ENCODE measurements around the gene ESRP2.

Gene ESRP2

DNA sequence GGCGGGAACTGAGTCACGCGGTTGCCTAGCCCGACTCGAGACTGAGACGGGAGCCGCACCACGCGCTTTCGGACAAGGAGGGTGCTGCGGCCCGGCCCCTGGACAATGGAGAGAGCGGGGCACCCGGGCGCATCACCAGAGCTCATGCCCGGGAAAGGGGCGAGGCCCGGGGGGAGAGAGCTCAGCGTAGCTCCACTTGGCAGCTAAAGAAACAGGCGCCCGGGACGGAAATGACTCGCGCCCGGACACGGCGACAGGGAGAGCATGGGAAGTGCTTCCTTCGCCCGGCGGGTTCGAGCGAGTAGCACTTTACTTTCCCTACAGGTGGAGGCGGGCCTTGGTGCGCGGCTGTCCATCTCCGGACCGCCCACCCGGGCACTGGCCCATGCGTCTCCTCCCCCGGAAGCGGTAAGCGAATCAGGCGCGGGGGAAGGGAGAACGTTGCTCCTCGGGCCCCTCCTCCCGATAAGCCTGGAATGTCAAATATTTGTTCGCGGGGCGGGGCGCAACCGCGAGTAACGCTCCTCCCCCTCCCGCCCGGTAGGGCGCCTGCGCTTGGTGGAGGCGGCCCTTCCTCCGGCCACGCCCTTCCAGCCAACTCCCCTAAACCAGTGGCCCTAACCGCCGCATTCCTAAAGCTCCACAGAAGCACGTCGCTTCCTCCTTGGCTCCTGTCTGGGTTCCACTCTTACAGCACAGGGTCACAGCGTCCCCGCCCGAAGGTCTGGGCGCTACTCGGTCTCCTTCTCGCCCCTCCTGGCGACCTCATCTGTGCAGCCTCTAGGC lies 1.5 kb upstream of the ESRP2 start:
- DNase-seq (ENCODE audit: low read depth): peak; percentile 80

DNA sequence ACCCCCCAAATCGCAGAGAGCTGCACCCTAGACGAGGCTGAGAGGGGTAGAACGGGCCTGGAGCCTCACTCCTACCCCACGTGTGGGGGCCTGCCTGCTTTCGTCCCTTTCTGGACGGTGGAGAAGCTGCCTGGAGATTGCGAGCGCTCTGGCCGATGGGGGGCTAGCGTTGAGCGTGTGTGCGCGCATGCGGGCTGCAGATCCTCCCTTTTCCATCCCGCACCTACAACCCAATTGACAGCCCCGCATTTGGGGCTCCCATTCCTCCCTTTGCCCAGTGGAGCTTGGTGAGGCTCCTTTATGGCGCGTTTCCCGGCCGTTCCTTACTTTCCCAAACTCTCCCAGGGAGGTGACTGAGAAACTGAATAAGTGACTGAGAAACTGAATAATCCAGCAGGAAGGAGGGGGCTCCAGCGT lies 907 bp upstream of the ESRP2 start:
- no peak for DNase-seq (ENCODE audit: low read depth)

DNA sequence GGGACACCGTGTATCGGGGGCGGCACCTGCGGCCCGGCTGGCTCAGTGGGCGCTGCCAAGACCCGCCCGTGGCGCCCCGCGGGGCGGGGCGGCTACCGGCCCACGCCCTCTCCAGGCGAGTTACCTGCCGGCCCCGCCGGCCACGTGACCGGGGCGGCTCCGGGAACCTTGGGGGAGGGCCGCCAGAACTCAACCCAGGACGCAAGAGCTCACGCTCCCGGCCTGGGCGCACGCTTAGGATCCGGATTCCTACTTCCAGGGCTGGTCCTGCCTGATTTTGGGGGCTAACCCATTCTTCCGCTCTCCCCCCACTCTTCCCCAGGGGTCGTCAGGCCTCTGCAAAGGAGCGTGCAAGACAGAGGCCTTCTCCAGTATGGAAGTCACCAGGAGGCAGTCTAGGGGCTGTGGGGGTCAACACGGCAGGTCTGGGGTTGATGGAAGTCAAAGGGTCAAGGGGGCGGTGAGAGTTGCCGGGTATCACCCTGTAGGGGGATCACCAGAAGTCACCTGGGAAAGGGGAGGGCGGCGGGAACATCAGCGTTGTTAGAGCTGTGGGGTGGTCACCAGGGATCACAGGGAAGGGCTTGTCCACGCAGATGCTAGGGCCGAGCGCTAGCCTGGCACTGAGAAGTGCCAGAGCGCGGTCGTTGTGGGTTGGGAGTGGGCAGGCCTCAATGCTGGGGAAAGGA lies 354 bp upstream of the ESRP2 start:
- no peak for DNase-seq (ENCODE audit: low read depth)

DNA sequence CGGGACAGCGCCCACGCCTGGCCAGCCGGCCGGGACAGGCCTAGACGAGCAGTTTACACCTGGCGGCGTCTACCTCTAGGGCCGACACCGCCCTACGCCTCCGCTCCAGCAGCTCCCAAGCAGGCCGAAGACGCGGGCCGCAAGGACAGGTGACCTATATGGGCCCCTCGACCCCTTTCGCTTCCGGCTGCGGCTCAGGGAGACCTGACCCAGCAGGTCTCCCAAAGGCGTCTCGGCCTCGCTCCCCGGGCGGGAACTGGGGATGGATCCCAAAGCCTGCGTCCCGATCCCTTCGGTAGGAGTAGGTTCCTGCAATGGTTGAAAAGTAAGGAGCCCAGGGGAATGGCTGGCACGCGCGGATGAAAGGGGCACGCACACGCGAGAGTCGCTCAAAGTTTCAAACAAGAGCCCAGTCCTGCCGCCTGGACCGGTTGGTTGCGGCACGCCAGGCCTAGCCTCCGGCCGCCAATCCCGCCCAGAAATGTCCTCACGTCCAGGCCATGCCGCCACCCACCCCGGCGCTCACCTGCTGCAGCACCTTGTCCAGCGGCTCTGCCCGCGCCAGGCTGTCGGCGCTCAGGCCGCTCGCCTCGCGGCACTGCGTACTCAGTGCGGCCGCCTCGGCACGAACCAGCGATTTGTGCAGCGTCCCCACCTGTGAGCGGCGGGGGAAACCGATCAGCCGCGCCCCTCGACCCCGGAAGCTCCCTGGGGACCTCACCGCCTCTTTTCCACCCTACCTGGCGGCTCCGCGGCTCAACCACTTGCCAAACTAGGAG lies 630 bp downstream of the ESRP2 start:
- DNase-seq (ENCODE audit: low read depth): no peak

DNA sequence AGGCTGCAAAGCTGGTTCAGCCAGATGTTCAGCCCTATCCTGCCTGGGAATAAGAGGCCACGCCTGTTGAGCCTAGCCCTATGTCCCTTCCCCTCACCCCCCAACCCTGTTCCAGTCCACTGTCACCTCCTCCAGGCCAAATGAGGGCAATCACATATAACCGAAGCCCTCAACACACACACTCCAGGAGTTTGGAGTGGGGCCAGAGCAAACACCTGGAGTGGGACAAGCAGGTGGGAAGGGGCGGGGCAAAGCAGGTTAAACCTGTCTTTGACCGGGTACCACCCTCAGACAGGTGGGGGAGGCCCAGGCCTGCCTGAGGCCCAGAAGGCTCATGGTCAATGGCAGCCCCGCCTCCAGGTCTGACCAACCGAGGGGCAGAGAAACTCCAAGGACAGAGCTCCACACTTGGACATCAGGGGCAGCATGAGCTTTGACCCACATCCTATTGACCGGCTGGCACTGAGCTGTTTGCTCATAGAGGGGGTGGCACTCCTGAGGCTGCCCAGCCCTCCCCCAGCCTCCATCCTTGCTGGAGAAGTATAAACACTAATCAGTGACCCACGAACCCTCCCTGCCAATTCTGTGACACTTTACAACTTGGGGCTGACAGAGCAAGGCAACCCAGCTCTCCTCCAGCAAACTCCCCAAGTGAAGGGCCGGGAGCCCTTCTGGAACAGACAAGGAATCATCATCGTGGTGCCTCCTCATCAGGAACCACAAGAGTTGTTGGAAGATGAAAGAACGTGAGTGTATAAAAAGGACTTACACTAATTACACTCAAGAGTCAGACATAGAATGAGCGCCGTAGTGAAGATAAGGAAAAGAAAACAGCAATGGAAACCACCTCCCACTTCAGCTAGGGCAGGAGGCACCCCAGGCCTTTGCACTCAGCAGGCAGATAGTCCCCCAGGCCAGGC lies 1.5 kb downstream of the ESRP2 start:
- no peak for DNase-seq (ENCODE audit: low read depth)

DNA sequence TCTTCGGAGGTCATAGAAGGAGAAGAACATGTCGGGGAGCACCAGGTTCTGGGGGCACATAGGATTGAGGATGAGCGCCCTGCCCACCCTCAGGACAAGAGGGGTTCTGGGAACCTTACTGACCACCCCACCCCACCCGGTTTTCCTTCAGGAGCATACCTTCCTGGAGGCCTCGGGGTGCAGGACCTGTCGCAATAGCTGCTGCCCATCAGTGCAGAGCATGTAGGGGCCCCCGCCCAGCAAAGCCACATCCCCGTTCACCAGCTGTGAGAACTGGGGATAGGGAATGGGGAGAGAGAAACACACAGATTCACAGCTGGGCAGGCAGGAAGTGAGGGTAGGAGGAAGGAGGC lies 2.1 kb downstream of the ESRP2 start:
- no peak for DNase-seq (ENCODE audit: low read depth)

DNA sequence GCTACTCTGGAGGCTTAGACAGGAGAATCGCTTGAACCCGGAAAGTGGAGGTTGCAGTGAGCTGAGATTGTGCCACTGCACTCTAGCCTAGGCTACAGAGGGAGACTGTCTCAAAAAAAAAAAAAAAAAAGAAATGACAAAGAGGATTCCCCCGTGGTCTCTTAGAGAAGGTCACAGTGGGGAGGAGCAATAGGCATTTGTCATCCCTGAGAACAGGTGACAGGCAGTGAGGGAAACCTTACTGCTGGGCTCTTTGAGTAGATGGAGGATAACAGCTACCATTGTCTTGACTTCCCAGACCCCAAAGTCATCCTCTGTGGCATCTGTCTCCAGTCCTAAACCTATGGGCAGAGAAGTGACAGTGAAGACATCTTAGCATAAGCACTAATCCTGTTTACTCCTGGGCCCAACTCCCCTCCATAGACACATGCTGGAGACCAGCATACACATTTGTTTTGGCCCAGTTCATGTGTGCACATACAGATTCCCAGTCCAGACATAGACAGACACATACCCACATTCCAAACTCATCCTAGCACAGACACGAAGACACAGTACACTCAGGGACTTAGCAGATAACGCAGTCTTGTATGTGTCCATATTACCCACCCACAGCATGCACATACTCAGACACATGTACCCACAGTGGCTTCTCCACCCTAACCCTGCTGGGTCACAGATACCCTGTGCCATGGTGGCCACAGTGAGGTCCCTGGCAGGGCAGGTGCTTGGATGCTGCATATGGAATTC lies 2.7 kb downstream of the ESRP2 start:
- DNase-seq (ENCODE audit: low read depth): no peak

DNA sequence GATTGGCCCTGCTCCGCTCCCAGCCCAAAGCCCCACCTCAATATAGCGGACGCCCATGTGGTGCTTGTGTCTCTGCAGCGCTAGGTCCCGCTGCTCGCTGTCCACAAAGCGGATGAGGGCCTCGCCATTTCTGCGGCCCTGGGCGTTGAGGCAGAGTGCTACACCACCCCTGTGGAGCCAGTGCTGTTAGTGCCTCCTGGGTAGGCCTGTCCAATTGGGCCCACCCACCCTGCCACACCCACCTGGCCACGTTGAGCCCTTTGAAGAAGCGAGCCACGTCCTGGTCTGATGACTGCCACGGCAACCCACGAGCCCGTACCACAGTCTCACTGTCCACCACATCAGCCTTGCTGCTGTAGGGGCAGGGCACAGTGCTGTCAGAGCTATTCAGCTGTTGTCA lies 3.6 kb downstream of the ESRP2 start:
- DNase-seq (ENCODE audit: low read depth): no peak

DNA sequence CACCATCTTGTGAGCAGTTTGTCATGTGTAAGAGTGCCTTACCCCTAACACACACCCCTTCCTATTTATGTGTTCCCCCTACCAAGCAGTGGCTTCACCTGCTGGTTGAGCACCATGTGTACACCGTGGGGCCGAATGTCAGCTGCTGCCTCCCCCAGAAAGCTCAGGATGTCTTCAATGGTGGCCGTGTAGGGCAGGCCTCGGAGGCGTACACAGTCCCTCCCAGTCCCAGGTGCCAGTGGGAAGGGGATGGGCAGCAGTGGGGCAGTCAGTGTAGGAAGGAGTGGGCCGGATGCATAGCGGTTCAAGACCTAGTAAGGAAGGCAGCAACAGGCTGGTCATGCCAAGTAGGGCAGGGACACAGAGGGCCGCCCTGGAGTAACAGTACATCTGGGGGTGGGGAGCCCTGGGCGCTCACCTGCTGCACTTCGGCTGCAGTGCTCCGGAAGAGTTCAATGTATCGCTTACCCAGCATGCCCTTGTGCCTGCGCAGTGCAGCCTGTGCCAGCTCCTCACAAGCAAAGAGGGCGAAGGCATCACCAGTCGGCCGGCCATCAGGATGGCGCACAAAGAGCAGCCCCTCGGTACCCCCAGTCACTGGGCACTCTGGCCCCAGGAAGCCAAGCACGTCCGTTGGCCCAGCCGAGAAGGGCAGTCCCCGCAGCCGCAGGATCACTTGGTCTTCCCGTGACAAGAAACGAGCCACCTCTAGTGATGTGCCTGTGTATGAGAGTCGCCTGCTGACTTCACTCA lies 4.4 kb downstream of the ESRP2 start:
- no peak for DNase-seq (ENCODE audit: low read depth)

DNA sequence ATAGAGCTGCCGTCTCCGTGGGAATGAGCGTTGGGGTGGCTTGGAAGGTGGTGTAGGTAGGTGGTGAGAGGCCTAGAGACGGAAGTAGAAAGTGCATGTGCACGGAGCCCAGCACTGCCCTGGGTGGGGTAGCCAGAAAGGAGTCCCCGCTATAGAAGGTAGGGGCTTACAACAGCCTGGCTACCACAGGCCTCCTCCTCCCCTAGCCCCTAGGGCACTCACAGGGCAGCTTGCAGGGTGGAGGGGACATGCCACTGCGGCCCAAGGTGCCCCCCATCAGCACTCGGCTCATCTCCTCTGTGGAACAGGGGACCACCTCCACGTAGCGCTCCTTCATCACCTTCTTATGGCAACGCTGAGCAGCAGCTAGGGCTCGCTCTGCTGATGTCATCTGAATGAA lies 5.0 kb downstream of the ESRP2 start:
- DNase-seq (ENCODE audit: low read depth): no peak

DNA sequence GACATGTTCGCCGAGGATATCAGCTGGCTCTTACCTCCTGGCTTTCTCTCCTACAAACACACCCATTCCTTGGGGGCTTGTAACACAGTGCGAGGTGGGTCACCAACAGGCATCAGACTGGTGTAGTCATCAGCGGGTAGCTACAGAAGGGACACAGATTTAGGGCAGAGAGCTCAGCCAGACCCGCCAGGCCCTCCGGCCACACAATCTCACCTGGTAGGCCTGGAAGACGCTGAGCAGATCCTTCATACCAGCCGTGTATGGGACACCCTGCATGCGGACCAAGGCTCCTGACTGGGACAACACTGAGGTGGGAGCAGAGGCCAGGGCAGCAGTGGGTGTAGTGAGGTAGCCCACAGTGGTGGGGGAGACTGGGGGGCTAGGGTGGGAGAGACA lies 5.8 kb downstream of the ESRP2 start:
- no peak for DNase-seq (ENCODE audit: low read depth)

DNA sequence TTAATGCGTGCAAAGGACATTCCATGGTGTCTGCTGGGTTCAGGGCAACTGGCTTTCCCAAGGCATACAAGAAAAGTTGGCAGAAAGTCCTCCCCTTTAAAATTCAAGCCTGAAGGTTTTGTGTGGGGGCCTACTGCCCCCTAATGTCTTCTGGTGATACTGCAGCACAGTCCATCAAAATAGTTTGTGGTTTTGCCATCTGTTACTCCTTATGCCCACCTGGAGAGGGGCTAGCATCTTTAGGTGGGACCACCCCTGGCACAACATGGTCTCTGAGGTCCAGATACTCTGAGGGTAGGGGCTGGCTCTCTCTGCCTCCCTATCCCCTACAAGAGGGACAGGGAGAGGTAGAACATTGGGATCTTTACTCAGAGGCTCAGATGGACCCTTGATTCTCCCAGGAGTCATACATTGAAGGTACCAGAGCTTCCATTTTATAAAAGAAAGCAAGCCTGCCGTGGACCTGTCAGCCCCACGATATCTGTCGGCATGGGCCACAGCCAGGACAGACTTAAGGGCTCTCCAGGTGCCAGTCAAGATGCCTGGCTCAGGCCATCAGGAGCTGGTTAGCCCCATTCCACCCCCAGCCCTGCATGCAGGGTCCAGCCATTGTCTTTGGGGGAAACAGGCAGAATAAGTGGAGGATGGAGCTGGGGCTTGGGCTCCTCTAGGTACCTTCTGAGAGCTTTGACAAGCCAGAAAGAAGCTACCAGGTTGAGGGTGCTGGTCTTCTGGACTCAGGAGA lies 6.3 kb downstream of the ESRP2 start:
- no peak for DNase-seq (ENCODE audit: low read depth)

DNA sequence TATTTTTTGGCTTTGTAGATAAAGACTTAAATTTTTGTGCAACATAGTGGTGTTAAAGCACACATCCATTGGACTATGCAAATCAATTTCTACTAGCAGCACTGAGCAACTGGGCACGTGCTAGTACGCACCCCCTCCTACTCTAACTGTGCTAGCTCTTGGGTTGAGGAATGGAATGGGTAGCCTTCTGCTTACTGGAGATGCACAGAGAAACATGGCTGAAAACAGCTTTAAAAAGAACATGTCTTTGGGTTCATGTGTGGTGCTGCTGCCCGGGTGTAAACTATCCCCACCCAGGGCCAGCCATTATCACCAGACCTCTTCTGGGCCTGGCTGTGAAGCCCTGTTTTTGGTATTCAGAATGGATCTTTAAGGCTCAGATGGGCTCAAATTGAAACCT lies 7.3 kb downstream of the ESRP2 start:
- DNase-seq (ENCODE audit: low read depth): no peak

DNA sequence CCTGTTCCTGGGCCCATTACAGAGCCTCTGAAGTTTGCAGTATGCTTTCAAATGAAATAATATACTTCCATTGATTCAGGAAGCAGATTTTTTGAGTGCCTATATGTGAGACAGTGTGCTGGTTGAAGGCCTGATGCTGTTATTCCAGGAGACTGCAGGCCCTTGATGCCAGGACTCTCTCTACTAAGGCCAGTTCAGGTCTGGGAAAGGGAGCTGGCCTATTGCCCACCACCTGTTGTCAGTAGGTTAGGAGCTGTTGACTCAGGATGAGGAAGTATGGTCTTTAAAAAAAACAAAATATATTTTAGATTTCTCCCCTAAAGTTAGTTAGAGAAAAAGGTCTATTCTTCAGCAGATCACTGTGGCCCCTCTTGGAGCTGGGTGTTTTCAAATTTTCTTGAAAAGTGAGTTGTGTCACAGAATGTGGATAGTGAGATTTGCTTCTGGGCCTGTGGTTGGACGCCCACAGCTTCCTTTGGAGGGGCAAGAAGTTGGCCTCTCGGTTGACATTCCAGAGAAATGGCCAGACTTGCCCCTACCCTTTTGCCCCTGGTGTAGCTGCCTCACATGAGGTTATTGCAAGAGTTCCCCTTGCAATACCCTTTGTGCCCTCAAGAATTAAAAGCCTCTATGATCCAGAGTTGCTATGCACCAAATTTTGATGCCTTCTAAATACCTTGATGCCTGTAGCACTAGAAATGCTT lies 7.9 kb downstream of the ESRP2 start:
- DNase-seq (ENCODE audit: low read depth): no peak

DNA sequence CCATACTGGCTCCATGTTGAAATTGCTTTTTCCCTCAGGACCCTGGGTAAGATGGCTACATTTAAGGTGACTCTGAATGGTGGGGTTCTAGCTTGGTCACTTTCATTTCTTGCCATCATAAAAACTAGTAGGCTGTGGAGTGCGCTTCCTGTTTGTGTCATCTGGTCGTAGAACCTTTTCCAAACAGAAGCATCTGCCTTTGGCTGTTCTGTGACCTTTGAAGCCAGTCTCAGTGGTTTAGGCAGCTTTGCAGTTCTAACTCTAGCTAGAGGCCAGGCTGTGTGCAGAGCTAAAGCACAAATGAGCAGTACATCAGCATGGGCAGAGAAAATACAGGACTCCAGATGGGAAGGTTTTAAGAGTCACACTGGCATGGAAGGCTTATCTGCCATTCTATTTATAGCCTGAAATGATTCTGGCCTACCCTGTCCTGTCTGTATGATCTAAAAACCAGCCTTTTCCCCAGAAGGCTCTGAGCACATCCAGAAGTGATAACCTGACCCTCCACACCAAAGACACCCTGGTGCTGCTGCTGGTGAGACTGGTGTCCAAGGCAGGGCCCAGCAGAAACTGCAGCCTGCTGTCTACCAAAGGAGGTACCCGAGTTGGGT lies 8.6 kb downstream of the ESRP2 start:
- DNase-seq (ENCODE audit: low read depth): no peak

DNA sequence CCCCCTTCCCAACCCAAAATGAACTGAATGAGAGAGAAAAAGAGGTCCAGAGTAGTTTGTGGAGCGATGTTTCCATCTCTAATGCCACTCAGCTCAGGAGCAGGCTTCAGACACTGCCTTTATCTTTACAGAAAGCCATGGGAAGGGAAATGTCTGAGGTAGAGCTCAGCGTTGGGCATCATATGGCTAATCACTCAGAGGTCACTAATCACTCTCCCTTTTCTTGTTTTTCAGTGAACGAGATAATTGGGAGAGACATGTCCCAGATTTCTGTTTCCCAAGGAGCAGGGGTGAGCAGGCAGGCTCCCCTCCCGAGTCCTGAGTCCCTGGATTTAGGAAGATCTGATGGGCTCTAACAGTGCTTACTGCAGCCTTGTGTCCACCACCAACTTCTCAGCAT lies 9.8 kb downstream of the ESRP2 start:
- no peak for DNase-seq (ENCODE audit: low read depth)

DNA sequence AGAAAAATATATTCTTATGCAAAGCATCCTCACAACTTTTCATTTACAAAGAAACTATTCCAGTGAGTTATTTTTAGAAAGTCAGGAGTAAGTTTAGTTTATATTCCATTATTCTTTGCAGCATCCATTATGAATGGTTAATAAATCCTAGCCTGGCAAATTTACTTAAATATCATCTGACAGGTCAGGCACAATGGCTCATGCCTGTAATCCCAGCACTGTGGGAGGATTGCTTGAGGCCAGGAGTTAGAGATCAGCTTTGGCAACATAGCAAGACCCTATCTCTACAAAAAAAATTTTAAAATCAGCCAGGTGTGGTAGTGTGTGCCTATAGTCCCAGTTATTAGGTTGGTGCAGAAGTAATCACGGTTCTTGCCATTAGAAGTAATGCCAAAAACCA lies 12.9 kb downstream of the ESRP2 start:
- no peak for DNase-seq (ENCODE audit: low read depth)

DNA sequence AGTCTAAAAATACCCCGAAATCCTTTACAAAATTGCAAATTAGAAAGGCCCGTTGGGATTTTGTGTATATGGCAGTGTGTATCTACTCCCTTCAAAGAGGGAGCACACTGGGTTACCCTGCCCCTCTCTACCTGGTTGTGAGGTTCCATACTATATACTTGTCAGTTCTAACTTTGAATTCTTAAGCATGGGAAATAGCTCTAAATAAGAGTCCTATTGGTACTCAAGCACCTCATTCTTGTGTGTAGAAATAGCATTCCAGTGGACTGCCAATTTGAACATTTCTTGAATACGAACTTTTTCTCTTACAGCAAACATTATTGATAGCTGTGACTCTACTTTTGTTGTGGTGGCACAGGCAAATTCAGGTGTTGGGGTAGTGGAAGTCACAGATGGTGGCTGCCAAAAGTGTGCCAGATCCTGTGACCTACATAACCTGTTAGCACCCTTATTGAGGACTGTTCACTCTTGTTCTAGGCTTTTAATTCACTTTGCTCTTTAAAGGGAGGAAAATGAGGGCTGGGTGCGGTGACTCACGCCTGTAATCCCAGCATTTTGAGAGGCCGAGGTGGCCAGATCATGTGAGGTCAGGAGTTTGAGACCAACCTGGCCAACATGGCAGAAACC lies 16.1 kb downstream of the ESRP2 start:
- no peak for DNase-seq (ENCODE audit: low read depth)

Data from stimulated activated CD8-positive, alpha-beta memory T cell treated with anti-CD3 and anti-CD28 coated beads, Interleukin-7, amount 100 ng/mL, for 24 hours (primary cell).